Measurements from ENCODE around the gene NEUROG3. TPM values are rescaled to one million over a fixed set of nuclear protein-coding genes. Genes with fewer than 3 reads are reported as not detected.

NEUROG3 gene
- total and polyA plus RNA-seq, 2 of the 8 experiments (the other 6 are each of a cell fraction or from before 2014, with no cell fraction given) = 0.45 TPM; not detected in 1

GRCh38 chr10:69568472-69569395 lies 4.5 kb downstream of the NEUROG3 start (continued):
- TF ChIP-seq CTCF (IDR thresholded peaks at IDR 0.05; ENCODE audit: control extremely low read depth in 1 of 3, insufficient read depth in 1 of 3, low read depth in 1 of 3, low read length in 3 of 3) = no peak
- TF ChIP-seq EGR1 (IDR thresholded peaks at IDR 0.05; ENCODE audit: borderline replicate concordance, low read depth, low read length) = no peak
- no peak for TF ChIP-seq POLR2A (IDR thresholded peaks at IDR 0.05; ENCODE audit: control extremely low read depth in 1 of 2, low read depth in 2 of 2, low read length in 2 of 2)
- no peak for TF ChIP-seq NRF1 (IDR thresholded peaks at IDR 0.05; ENCODE audit: low read depth, low read length)
- no peak for TF ChIP-seq BCL11A (IDR thresholded peaks at IDR 0.05; ENCODE audit: low read depth in 2 of 2, low read length in 2 of 2)
- TF ChIP-seq RBBP5 (IDR thresholded peaks at IDR 0.05; ENCODE audit: borderline replicate concordance, low read depth, low read length) = peak; percentile 87
- TF ChIP-seq SIX5 (IDR thresholded peaks at IDR 0.05; ENCODE audit: low read depth, low read length) = no peak
- TF ChIP-seq SP4 (IDR thresholded peaks at IDR 0.05; ENCODE audit: low read length) = no peak
- no peak for TF ChIP-seq POLR2AphosphoS5 (IDR thresholded peaks at IDR 0.05; ENCODE audit: low read depth, low read length)
- TF ChIP-seq TCF12 (IDR thresholded peaks at IDR 0.05; ENCODE audit: low read depth, low read length) = peak; percentile 67; the same call in 1 of the 2 replicates
- no peak for TF ChIP-seq CBX5 (IDR thresholded peaks at IDR 0.05; ENCODE audit: low read depth, low read length)
